GM12875 (cell line): ENCODE data around the gene PBXIP1.

Source experiments
- H3K4me3 ChIP-seq: one replicate; pipeline ENCODE4 v1.5.1; 2011; ENCODE audit warnings: low read depth, low read length, control low read depth
- CTCF ChIP-seq: IDR thresholded peaks from 2 replicates; pipeline ENCODE4 v1.5.1; 2011; ENCODE audit warnings: low read depth, mild to moderate bottlenecking, control low read depth, inconsistent platforms, low read length, moderate library complexity, borderline replicate concordance; ENCODE audit not compliant: insufficient read depth

Gene PBXIP1

GRCh38 chr1:155002464-155003226, 46.7 kb upstream of the PBXIP1 start, which contains the start of gene ZBTB7B:
ZBTB7B (plus strand) TSS chr1:155002802; CDS start chr1:155014661, 11,859 bp downstream.
- no peak for TF ChIP-seq CTCF
- peak within 1 kb of the TSS; percentile 94 for H3K4me3 ChIP-seq

GRCh38 chr1:155001675-155002463, 46.0 kb upstream of the PBXIP1 start:
- peak overlapping the region; percentile 81 for H3K4me3 ChIP-seq
- TF ChIP-seq CTCF: peak; percentile 47; the same call in 1 of the 2 replicates

- TF ChIP-seq CTCF: no peak
- peak overlapping the region; percentile 81 for H3K4me3 ChIP-seq
Measured at GRCh38 chr1:155001425-155001674, 45.5 kb upstream of the PBXIP1 start.

GRCh38 chr1:155000726-155001424, 45.0 kb upstream of the PBXIP1 start:
- H3K4me3 ChIP-seq: peak overlapping the region; percentile 81
- TF ChIP-seq CTCF: no peak

- TF ChIP-seq CTCF: no peak
- peak overlapping the region; percentile 81 for H3K4me3 ChIP-seq
Measured at GRCh38 chr1:155000411-155000725, 44.5 kb upstream of the PBXIP1 start.

- no peak for TF ChIP-seq CTCF
- peak overlapping the region; percentile 81 for H3K4me3 ChIP-seq
Measured at GRCh38 chr1:154999571-155000410, 43.9 kb upstream of the PBXIP1 start.
